SH-SY5Y (cell line): ENCODE data around the gene CCDC183.

Experiments
- GATA2 ChIP-seq: IDR thresholded peaks from 2 replicates; pipeline ENCODE4 v1.6.1; 2011; ENCODE audit warnings: mild to moderate bottlenecking, low read depth, low read length
- GATA3 ChIP-seq: IDR thresholded peaks from 2 replicates; pipeline ENCODE4 v1.6.1; 2011; ENCODE audit warnings: low read depth, mild to moderate bottlenecking, low read length, moderate library complexity

- TF ChIP-seq GATA3 (no peak), GATA2 (no peak)
Observed at GRCh38 chr9:136747161-136748060, 48.7 kb upstream of the CCDC183 start.
